ENCODE measurements around the gene CCDC74A.
A peak's percentile ranks its signal among the peaks of the same experiment; 100 is the strongest.
"Not testable (repeated sequence)": the region's sequence is repeated elsewhere in the genome, so short reads cannot be mapped to it uniquely, and the experiment has no call there.

Gene CCDC74A

GRCh38 chr2:131521961-131522781 lies 5.5 kb upstream of the CCDC74A start:
- Histone ChIP-seq H3K9ac (ENCODE audit: low read length) (no peak overlapping the region), H3K18ac (ENCODE audit: low read length) (no peak overlapping the region), H2AFZ (ENCODE audit: insufficient read depth, low read length, poor library complexity) (no peak overlapping the region), H3K79me1 (ENCODE audit: low read length) (no peaks in the 10 kb centered on the region), H3K36me3 (ENCODE audit: control insufficient read depth in 1 of 2, insufficient read depth in 2 of 2, low read length in 2 of 2) (peaks cover 30 to 33% of the 10 kb centered on the region in 2 experiments), H3K27ac (ENCODE audit: low read depth, low read length) (no peak overlapping the region), H2BK120ac (ENCODE audit: insufficient read depth, low read length, poor library complexity) (no peak overlapping the region), H3K4ac (ENCODE audit: low read depth, low read length) (no peak overlapping the region), H3K79me2 (ENCODE audit: control insufficient read depth, insufficient read depth, low read length, poor library complexity) (no peaks in the 10 kb centered on the region), H2AK5ac (ENCODE audit: low read length) (no peak overlapping the region), H3K4me2 (ENCODE audit: low read length) (no peak overlapping the region), H3K23ac (ENCODE audit: low read length) (no peak overlapping the region), H3K4me1 (ENCODE audit: control insufficient read depth in 1 of 2, insufficient read depth in 2 of 2, low read length in 2 of 2) (no peaks in the 10 kb centered on the region), H4K12ac (ENCODE audit: low read depth, low read length) (no peak overlapping the region), H2BK5ac (ENCODE audit: low read depth, low read length, poor library complexity) (no peak overlapping the region), H2BK12ac (ENCODE audit: low read length) (no peak overlapping the region), H3K4me3 (ENCODE audit: low read depth, low read length) (no peak overlapping the region), H4K91ac (ENCODE audit: low read depth, low read length) (no peak overlapping the region), H4K8ac (ENCODE audit: low read depth, low read length) (no peak overlapping the region), H3K27me3 (ENCODE audit: insufficient read depth, low read length) (no peaks in the 10 kb centered on the region), H3K14ac (ENCODE audit: low read length) (no peak overlapping the region), H3K9me3 (ENCODE audit: insufficient read depth, low read depth, low read length) (no peaks in the 10 kb centered on the region)
- DNase-seq, result no peak
- no CpG with 5 or more reads among the region's 20 CpGs for WGBS (ENCODE audit: extremely low coverage, insufficient coverage, insufficient read length)

- not testable (repeated sequence) for H2AK5ac ChIP-seq (ENCODE audit: low read length); H4K8ac ChIP-seq (ENCODE audit: low read depth, low read length); H3K4ac ChIP-seq (ENCODE audit: low read depth, low read length); H3K79me2 ChIP-seq (ENCODE audit: control insufficient read depth, insufficient read depth, low read length, poor library complexity); H2BK120ac ChIP-seq (ENCODE audit: insufficient read depth, low read length, poor library complexity); H3K18ac ChIP-seq (ENCODE audit: low read length); H3K4me1 ChIP-seq (ENCODE audit: control insufficient read depth in 1 of 2, insufficient read depth in 2 of 2, low read length in 2 of 2); H3K36me3 ChIP-seq (ENCODE audit: control insufficient read depth in 1 of 2, insufficient read depth in 2 of 2, low read length in 2 of 2); H4K12ac ChIP-seq (ENCODE audit: low read depth, low read length); H3K14ac ChIP-seq (ENCODE audit: low read length); H3K79me1 ChIP-seq (ENCODE audit: low read length); H3K9me3 ChIP-seq (ENCODE audit: insufficient read depth, low read depth, low read length); DNase-seq; H3K27me3 ChIP-seq (ENCODE audit: insufficient read depth, low read length); H2AFZ ChIP-seq (ENCODE audit: insufficient read depth, low read length, poor library complexity); H2BK12ac ChIP-seq (ENCODE audit: low read length); H3K4me2 ChIP-seq (ENCODE audit: low read length); H4K91ac ChIP-seq (ENCODE audit: low read depth, low read length); H2BK5ac ChIP-seq (ENCODE audit: low read depth, low read length, poor library complexity); H3K4me3 ChIP-seq (ENCODE audit: low read depth, low read length); H3K27ac ChIP-seq (ENCODE audit: low read depth, low read length); H3K23ac ChIP-seq (ENCODE audit: low read length); H3K9ac ChIP-seq (ENCODE audit: low read length)
- no CpG with 5 or more reads among the region's 2 CpGs for WGBS (ENCODE audit: extremely low coverage, insufficient coverage, insufficient read length)
Observed at GRCh38 chr2:131525256-131525655, 2.4 kb upstream of the CCDC74A start.

- not testable (repeated sequence) for H3K14ac ChIP-seq (ENCODE audit: low read length); H3K4me2 ChIP-seq (ENCODE audit: low read length); H3K79me1 ChIP-seq (ENCODE audit: low read length); H3K23ac ChIP-seq (ENCODE audit: low read length); H2BK120ac ChIP-seq (ENCODE audit: insufficient read depth, low read length, poor library complexity); H3K4me3 ChIP-seq (ENCODE audit: low read depth, low read length); H3K79me2 ChIP-seq (ENCODE audit: control insufficient read depth, insufficient read depth, low read length, poor library complexity); H4K91ac ChIP-seq (ENCODE audit: low read depth, low read length); H3K9me3 ChIP-seq (ENCODE audit: insufficient read depth, low read depth, low read length); H3K27ac ChIP-seq (ENCODE audit: low read depth, low read length); H3K9ac ChIP-seq (ENCODE audit: low read length); H2AFZ ChIP-seq (ENCODE audit: insufficient read depth, low read length, poor library complexity); H2BK12ac ChIP-seq (ENCODE audit: low read length); H2BK5ac ChIP-seq (ENCODE audit: low read depth, low read length, poor library complexity); H2AK5ac ChIP-seq (ENCODE audit: low read length); H3K18ac ChIP-seq (ENCODE audit: low read length); H3K4me1 ChIP-seq (ENCODE audit: control insufficient read depth in 1 of 2, insufficient read depth in 2 of 2, low read length in 2 of 2); H3K27me3 ChIP-seq (ENCODE audit: insufficient read depth, low read length); H3K4ac ChIP-seq (ENCODE audit: low read depth, low read length); H4K12ac ChIP-seq (ENCODE audit: low read depth, low read length); DNase-seq; H3K36me3 ChIP-seq (ENCODE audit: control insufficient read depth in 1 of 2, insufficient read depth in 2 of 2, low read length in 2 of 2)
- WGBS (ENCODE audit: extremely low coverage, insufficient coverage, insufficient read length), result no CpG with 5 or more reads among the region's 26 CpGs
- peak overlapping the region; percentile 56 for H4K8ac ChIP-seq (ENCODE audit: low read depth, low read length)
Observed at GRCh38 chr2:131528981-131529863, 1.5 kb downstream of the CCDC74A start.

- not testable (repeated sequence) for H4K12ac ChIP-seq (ENCODE audit: low read depth, low read length); H3K9me3 ChIP-seq (ENCODE audit: insufficient read depth, low read depth, low read length); H3K4me2 ChIP-seq (ENCODE audit: low read length); H4K8ac ChIP-seq (ENCODE audit: low read depth, low read length); H3K4me3 ChIP-seq (ENCODE audit: low read depth, low read length); H3K79me1 ChIP-seq (ENCODE audit: low read length); DNase-seq; H3K36me3 ChIP-seq (ENCODE audit: control insufficient read depth in 1 of 2, insufficient read depth in 2 of 2, low read length in 2 of 2); H2AFZ ChIP-seq (ENCODE audit: insufficient read depth, low read length, poor library complexity); H2BK12ac ChIP-seq (ENCODE audit: low read length); H3K27me3 ChIP-seq (ENCODE audit: insufficient read depth, low read length); H3K18ac ChIP-seq (ENCODE audit: low read length); H2AK5ac ChIP-seq (ENCODE audit: low read length); H3K14ac ChIP-seq (ENCODE audit: low read length); H3K27ac ChIP-seq (ENCODE audit: low read depth, low read length); H4K91ac ChIP-seq (ENCODE audit: low read depth, low read length); H3K4ac ChIP-seq (ENCODE audit: low read depth, low read length); H3K4me1 ChIP-seq (ENCODE audit: control insufficient read depth in 1 of 2, insufficient read depth in 2 of 2, low read length in 2 of 2); H2BK5ac ChIP-seq (ENCODE audit: low read depth, low read length, poor library complexity); H2BK120ac ChIP-seq (ENCODE audit: insufficient read depth, low read length, poor library complexity); H3K23ac ChIP-seq (ENCODE audit: low read length); H3K79me2 ChIP-seq (ENCODE audit: control insufficient read depth, insufficient read depth, low read length, poor library complexity); H3K9ac ChIP-seq (ENCODE audit: low read length)
- no CpG with 5 or more reads among the region's 5 CpGs for WGBS (ENCODE audit: extremely low coverage, insufficient coverage, insufficient read length)
Observed at GRCh38 chr2:131529864-131530445, 2.3 kb downstream of the CCDC74A start.
